ENCODE results near the gene VENTX. TPM values are rescaled to one million over a fixed set of nuclear protein-coding genes. Genes with fewer than 3 reads are reported as not detected.
"Not testable (repeated sequence)": the region's sequence is repeated elsewhere in the genome, so short reads cannot be mapped to it uniquely, and the experiment has no call there.

VENTX gene
- total RNA-seq, 2 experiments from 2014 or later: 0.07 to 0.12 TPM

DNA sequence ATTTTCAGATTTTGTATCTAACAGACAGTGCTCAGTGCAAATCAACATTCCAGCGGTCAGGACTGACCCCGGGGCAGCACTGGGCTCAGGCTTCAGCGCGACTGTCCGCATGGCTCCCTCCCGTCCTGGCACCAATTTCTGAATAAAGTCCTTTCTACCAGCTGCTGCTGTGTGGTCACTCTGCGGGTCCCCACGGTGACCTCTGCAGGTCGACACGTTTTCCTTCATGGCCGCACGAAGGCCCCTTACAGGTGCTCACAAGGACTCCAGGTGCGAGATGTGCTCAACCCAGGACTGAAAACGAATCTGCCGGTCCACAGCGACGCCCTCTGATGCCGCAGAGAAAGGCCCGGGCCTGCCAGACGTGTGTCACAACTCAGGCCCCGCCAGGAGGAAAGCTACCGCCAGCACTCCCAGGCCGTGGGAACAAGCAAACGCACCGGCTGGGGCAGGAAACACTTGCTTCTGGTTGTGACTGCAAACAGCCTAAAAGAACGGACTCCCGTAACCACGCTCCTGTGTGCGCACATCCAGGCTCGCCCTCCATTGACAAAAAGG, 11.3 kb upstream of the VENTX start:
- peak; percentile 43 for DNase-seq
- peaks cover 40% of the 10 kb centered on the region for H3K27me3 Mint-ChIP-seq
- H3K4me3 Mint-ChIP-seq: peak overlapping the region; percentile 4
- no peaks in the 10 kb centered on the region for H3K9me3 Mint-ChIP-seq
- intact Hi-C loops (cut with micrococcal nuclease): loop anchor here (1.0 kb wide), 1 partner anchor 82 kb away; no protein-coding TSS in a partner anchor
- H3K36me3 Mint-ChIP-seq: no peaks in the 10 kb centered on the region
- peaks cover 24% of the 10 kb centered on the region for H3K4me1 Mint-ChIP-seq (ENCODE audit: low read depth)
- H3K27ac Mint-ChIP-seq: peak overlapping the region; percentile 10
- CTCF ChIA-PET: interaction anchor here (1.1 to 3.6 kb wide), 2 partner anchors 31 to 83 kb away, joined by 3 to 17 read pairs; no protein-coding TSS in a partner anchor
- POLR2A ChIA-PET: no interaction called here

DNA sequence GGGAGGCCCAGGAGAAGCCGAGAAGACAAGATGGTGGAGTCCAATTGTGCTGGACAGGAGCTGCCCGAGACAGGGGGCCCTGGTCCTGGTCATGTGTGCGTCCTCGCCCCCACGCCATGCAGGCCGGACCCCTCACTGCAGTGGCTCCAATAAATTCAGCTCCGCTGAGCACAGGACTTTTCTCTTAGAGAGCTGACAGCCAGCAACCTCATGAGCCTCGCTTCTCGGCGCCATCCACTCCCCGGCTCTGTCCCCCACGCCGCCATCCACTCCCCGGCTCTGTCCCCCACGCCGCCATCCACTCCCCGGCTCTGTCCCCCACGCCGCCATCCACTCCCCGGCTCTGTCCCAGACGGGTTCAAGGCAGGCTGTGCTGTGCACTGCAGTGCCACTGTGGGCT, 10.4 kb upstream of the VENTX start:
- Mint-ChIP-seq H3K4me1 (ENCODE audit: low read depth) (peaks cover 25% of the 10 kb centered on the region), H3K27ac (no peak overlapping the region), H3K27me3 (peaks cover 47% of the 10 kb centered on the region), H3K36me3 (no peaks in the 10 kb centered on the region), H3K4me3 (no peak overlapping the region), H3K9me3 (no peaks in the 10 kb centered on the region)
- POLR2A ChIA-PET: interaction anchor here (0.6 kb wide), 1 partner anchor 103 kb away, joined by 3 read pairs; no protein-coding TSS in a partner anchor
- intact Hi-C loops (cut with micrococcal nuclease): no loop called here
- DNase-seq: no peak
- CTCF ChIA-PET: interaction anchor here (3.6 kb wide), 1 partner anchor 84 kb away, joined by 17 read pairs; no protein-coding TSS in a partner anchor

DNA sequence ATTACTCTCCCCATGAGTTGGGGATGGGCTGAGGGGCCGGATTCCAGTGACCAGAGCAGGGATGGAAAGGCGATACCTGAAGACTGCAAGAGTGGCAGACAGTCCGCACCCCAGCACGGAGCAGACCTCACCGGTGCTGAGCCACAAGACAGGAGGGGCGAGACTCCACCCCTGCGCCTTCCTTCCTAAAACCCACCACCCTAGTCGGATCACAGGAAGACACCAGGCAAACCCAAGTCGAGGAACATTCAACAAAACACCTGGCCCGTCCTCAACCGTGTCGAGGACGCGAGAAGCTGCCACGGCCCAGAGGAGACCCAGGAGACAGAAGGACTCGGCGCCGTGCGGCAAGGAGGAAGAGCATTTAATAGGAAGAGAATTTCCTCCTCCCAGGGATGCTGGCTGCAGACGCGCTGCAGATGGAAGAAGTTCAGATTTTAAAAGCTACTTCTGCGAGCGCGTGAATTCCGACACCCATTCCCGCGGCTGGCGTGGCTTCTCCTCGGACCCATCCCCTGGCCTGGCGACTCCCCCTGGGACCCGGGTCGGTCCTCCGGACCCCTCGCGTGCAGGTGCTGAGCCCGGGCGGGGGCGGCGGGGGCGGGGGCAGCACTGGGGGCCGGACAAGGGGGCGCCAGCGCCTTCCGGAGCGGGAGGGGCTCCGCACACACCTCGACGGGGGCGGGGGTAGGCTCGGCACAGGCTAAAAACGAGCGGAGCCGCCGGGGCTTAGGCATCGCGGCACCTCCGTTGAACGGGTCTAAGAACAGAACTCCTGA, 8.2 kb upstream of the VENTX start:
- no peak overlapping the region for H3K4me3 Mint-ChIP-seq
- CTCF ChIA-PET: no interaction called here

DNA sequence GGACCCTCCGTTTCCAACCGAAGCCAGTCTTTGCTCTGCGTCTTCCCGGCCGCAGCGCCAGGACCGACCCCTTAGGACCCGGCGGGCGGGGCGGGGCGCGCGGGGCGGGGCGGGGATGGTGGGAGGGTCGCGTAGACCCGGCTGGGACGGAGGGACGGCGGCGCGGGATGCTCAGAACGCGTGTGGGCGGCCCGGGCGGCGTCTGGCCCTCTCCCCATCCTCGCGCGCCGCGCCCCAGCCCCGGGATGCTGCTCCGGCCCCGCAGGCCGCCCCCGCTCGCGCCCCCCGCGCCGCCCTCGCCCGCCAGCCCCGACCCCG, 7.7 kb upstream of the VENTX start, which contains the start of gene UTF1:
Gene UTF1, plus strand, starts transcription at position 174 of the 318 bp plus-strand sequence. Its CDS starts 72 bp downstream, at position 246.
- H3K36me3 Mint-ChIP-seq: no peaks in the 10 kb centered on the region
- peaks cover 56% of the 10 kb centered on the region for H3K27me3 Mint-ChIP-seq
- ChIA-PET CTCF (interaction anchor here (0.6 kb wide), 1 partner anchor 69 kb away, joined by 3 read pairs; no protein-coding TSS in a partner anchor), POLR2A (no interaction called here)
- no peak for DNase-seq
- no peak within 1 kb of the TSS for H3K27ac Mint-ChIP-seq
- no peak within 1 kb of the TSS for H3K4me3 Mint-ChIP-seq
- no peaks in the 10 kb centered on the region for H3K9me3 Mint-ChIP-seq
- intact Hi-C loops (cut with micrococcal nuclease): no loop called here
- peaks cover 28% of the 10 kb centered on the region for H3K4me1 Mint-ChIP-seq (ENCODE audit: low read depth)

More for the DNA sequence above, 8.2 kb upstream of the VENTX start:
- intact Hi-C loops (cut with micrococcal nuclease): no loop called here
- Mint-ChIP-seq H3K27ac (no peak overlapping the region), H3K36me3 (no peaks in the 10 kb centered on the region), H3K9me3 (no peaks in the 10 kb centered on the region), H3K4me1 (ENCODE audit: low read depth) (peaks cover 25% of the 10 kb centered on the region), H3K27me3 (peaks cover 56% of the 10 kb centered on the region)
- POLR2A ChIA-PET: no interaction called here
- no peak for DNase-seq

DNA sequence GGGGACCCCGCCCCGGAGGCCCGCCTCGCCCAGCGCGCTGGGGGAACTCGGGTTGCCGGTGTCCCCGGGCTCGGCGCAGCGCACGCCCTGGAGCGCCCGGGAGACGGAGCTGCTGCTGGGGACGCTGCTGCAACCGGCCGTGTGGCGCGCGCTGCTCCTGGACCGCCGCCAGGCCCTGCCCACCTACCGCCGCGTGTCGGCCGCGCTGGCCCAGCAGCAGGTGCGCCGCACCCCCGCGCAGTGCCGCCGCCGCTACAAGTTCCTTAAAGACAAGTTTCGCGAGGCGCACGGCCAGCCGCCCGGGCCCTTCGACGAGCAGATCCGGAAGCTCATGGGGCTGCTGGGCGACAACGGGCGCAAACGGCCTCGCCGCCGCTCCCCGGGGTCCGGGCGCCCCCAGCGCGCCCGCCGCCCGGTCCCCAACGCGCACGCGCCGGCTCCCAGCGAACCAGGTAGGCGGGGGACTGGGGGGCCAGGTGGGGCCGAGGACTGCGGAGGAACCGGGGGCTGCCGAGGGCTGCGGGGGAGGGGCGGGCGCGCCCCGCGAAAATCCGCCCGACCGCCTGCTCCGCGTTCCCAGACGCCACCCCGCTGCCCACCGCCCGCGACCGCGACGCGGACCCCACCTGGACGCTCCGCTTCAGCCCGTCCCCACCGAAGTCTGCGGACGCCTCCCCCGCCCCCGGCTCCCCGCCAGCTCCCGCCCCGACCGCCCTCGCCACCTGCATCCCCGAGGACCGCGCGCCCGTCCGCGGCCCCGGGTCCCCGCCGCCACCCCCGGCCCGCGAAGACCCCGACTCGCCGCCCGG, 7.1 kb upstream of the VENTX start:
- intact Hi-C loops (cut with micrococcal nuclease): no loop called here
- Mint-ChIP-seq H3K36me3 (no peaks in the 10 kb centered on the region), H3K27ac (no peak overlapping the region), H3K9me3 (no peaks in the 10 kb centered on the region), H3K4me1 (ENCODE audit: low read depth) (peaks cover 26% of the 10 kb centered on the region), H3K27me3 (peaks cover 58% of the 10 kb centered on the region), H3K4me3 (no peak overlapping the region)
- ChIA-PET POLR2A (no interaction called here), CTCF (interaction anchor here (0.6 kb wide), 1 partner anchor 70 kb away, joined by 3 read pairs; no protein-coding TSS in a partner anchor)
- no peak for DNase-seq

DNA sequence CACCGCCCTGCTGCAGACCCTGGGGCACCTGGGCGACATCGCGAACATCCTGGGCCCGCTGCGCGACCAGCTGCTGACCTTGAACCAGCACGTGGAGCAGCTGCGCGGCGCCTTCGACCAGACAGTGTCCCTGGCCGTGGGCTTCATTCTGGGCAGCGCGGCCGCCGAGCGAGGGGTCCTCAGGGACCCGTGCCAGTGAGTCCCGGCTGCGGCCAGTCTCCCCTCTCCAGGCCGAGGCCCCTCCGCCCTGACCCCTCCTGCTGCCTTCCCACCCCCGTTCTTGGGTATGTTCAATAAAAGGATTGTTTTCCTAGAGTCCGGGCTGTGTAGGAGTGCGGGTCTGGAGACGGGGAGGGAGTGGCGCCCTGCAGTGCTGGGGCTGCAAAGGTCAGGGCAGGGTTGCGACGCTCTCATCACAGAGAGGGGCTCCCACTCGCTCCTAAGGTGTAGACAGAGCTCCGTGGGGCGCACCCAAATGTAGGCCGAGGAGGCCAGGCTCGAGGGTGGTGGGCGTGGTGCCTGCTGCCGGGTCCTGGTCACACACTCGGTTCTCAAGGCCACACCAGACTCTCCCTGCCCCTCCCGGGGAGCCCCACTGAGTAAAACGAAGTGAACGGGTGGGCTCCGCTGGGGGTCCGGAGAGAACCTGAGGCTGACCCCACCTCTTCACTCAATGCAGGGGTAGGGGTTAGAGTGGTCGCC, 6.3 kb upstream of the VENTX start:
- Mint-ChIP-seq H3K4me3 (no peak overlapping the region), H3K4me1 (ENCODE audit: low read depth) (peaks cover 21% of the 10 kb centered on the region), H3K27me3 (peaks cover 54% of the 10 kb centered on the region), H3K27ac (no peak overlapping the region), H3K36me3 (no peaks in the 10 kb centered on the region), H3K9me3 (no peaks in the 10 kb centered on the region)
- CTCF ChIA-PET: no interaction called here
- DNase-seq: no peak
- POLR2A ChIA-PET: no interaction called here
- intact Hi-C loops (cut with micrococcal nuclease): no loop called here

DNA sequence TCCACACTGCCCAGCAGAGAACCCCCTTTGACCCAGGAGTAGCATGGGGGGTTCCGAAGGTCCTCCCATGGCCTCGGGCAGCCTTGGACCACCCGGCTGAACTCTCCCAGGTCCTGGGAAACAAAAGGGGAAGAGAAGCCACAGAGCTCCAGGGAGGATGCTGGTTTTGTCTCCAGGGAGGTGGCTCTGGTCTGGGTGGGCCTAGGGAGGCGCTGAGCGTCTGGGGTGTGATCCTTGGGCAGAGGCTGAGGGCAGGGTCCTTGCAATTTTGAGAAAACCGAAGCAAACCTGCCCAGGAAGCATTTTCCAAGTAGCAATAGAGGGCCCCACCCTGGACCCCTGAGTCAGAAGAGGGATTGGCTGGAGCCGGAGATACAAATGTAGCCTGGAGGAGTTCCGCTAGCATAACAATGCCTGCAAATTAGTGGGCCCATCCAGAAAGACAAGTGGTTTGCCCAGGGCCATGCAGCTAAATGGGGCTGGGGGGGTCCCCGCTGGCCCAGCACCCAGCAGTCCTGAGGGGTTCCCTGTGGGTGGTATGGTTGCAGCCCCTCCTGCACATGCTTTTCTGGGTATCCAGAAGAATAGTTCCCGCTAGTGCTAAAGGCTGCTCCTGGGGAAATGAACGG, 5.6 kb upstream of the VENTX start:
- POLR2A ChIA-PET: no interaction called here
- intact Hi-C loops (cut with micrococcal nuclease): no loop called here
- peaks cover 48% of the 10 kb centered on the region for H3K27me3 Mint-ChIP-seq

DNA sequence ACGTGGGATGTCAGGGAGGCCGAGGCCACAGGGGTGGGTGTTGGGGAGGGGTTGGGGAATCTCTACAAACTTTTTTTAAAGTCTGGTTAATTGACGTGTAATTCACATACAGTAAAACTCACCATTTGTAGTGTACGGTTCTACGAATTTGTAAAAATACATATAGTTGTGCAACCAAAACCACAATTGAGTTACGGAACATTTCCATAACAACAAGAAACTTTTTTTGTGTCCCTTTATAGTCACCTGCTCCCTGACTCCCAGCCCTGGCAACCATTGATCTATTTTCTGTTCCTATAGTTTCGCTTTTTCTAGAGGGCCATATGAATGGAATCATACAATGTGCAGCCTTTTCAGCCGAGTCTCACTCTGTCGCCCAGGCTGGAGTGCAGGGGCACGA, 2.9 kb upstream of the VENTX start:
- peaks cover 40% of the 10 kb centered on the region for H3K27me3 Mint-ChIP-seq
- H3K9me3 Mint-ChIP-seq; H3K4me1 Mint-ChIP-seq (ENCODE audit: low read depth); POLR2A ChIA-PET; CTCF ChIA-PET; intact Hi-C loops (cut with micrococcal nuclease); H3K27ac Mint-ChIP-seq; DNase-seq; H3K36me3 Mint-ChIP-seq: not testable (repeated sequence)
- peak overlapping the region; percentile 29 for H3K4me3 Mint-ChIP-seq

More for the DNA sequence above, 5.6 kb upstream of the VENTX start:
- H3K36me3 Mint-ChIP-seq: no peaks in the 10 kb centered on the region
- no peaks in the 10 kb centered on the region for H3K9me3 Mint-ChIP-seq
- peak overlapping the region; percentile 51 for H3K27ac Mint-ChIP-seq
- CTCF ChIA-PET: no interaction called here
- DNase-seq: no peak
- H3K4me1 Mint-ChIP-seq (ENCODE audit: low read depth): peaks cover 15% of the 10 kb centered on the region
- H3K4me3 Mint-ChIP-seq: no peak overlapping the region

DNA sequence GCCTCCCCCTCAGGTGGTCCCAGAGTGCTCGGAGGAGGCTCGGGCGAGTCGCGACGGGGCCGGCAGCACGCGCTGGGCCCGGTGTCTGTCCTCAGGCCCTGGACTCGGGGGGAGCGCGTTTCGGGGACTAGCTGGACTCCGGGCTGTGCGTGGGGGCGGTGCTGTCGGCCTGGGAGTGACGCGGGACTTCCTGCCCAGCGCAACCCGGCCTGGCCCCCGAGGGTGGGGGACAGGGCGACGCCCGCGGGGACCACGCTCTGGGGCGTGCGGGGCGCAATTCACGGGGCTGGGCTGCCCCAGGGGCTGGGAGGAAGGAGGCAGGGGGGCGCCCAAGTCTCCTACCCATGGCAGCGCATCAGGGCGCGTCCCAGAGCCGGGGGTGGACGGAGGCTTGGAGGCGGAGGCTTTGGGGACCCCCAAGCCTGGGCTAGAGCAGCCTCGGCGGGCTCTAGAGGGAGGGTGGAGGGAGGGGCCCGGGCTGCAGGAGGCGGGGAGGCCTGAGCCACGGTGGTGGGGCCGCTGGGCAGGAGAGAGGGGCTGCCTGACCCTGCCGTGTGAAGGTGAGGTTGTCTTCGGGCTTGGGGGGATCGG, 2.3 kb upstream of the VENTX start:
- H3K4me1 Mint-ChIP-seq (ENCODE audit: low read depth): peaks cover 10% of the 10 kb centered on the region
- DNase-seq: peak; percentile 33
- no peak overlapping the region for H3K4me3 Mint-ChIP-seq
- no peak overlapping the region for H3K27ac Mint-ChIP-seq
- no peaks in the 10 kb centered on the region for H3K36me3 Mint-ChIP-seq
- H3K9me3 Mint-ChIP-seq: no peaks in the 10 kb centered on the region
- intact Hi-C loops (cut with micrococcal nuclease): no loop called here
- CTCF ChIA-PET: no interaction called here
- peaks cover 42% of the 10 kb centered on the region for H3K27me3 Mint-ChIP-seq
- POLR2A ChIA-PET: no interaction called here

DNA sequence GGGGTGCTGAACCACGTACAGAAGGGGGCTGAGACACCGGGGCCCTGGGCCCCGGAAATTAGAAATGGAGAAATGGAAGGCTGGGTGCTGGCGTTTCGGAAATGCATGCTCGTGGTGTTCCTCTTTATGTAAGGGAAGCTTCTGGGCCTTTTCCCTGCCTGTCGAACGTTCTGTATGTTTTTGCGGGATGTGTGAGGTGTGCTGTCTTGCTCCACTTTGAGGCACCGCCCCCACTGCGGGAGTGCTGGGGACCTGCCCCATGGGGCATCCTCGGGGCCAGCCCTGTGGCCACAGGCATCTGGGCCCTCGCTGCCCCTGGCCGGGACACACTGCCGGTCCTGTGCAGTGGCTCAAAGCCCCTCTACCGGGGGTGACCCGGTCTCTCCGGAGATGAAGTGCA, 1.7 kb upstream of the VENTX start:
- Mint-ChIP-seq H3K27me3 (peaks cover 46% of the 10 kb centered on the region), H3K27ac (no peak overlapping the region), H3K36me3 (no peaks in the 10 kb centered on the region), H3K9me3 (no peaks in the 10 kb centered on the region), H3K4me1 (ENCODE audit: low read depth) (peaks cover 13% of the 10 kb centered on the region), H3K4me3 (no peak overlapping the region)
- ChIA-PET CTCF (no interaction called here), POLR2A (no interaction called here)
- intact Hi-C loops (cut with micrococcal nuclease): no loop called here
- no peak for DNase-seq

DNA sequence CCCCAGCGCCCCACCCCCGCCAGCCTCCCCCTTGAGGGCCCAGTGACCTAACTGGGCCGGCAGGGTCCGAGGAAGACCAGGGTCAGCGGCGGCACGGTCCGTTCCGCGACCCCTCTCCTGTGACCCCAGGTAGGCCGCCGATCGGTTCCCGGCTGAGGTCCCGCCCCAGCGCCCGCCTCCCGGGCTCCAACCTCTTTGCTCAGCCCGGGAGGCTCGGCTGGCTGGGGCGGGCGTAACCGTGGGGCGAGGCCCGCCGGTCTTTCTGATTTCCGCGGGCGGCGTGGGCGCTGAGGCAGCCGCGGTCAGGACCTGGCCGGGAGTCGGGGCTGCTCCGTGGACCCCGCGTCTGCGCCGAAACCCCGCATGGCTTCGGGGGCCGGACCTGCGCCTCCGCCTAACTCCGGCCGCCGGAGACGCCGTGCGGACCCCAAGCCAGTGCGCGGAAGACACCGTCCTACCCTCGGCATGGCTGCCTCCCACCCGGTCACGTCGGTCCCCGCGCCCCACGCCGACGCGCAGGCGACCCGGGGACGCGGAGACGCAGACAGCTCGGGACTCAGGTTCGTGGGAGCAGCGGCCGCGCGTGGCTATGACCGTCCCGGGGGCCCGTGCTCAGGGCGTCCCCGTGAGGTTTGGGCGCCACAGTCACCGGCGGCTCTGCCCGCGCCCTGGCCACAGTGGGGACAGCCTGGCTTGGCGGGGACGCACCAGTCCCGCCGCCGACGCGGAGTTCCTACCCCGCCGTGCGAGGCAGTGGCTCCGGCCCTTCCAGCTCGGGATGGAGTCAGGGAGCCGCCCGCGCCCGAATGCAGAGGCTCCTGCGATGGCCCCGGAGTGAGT, 1.0 kb upstream of the VENTX start:
- intact Hi-C loops (cut with micrococcal nuclease): no loop called here
- H3K4me3 Mint-ChIP-seq: no peak overlapping the region
- POLR2A ChIA-PET: no interaction called here
- H3K27ac Mint-ChIP-seq: no peak overlapping the region
- H3K9me3 Mint-ChIP-seq: no peaks in the 10 kb centered on the region
- CTCF ChIA-PET: no interaction called here
- H3K4me1 Mint-ChIP-seq (ENCODE audit: low read depth): peaks cover 17% of the 10 kb centered on the region
- H3K27me3 Mint-ChIP-seq: peaks cover 48% of the 10 kb centered on the region
- DNase-seq: no peak
- H3K36me3 Mint-ChIP-seq: no peaks in the 10 kb centered on the region

Data from activated CD4-positive, alpha-beta memory T cell treated with anti-CD3 and anti-CD28 coated beads for 36 hours (primary cell).